Muscle of back (tissue), 11 donors: ENCODE results near the gene PUSL1. TPM values are rescaled to one million over a fixed set of nuclear protein-coding genes. Genes with fewer than 3 reads are reported as not detected.

ENCODE experiments used
- DNase-seq, 3 donors: peaks; one replicate each; pipeline versions ENCODE4 v3.0.0 to v3.0.0-alpha.2; 2013
- polyA plus RNA-seq, 10 donors: library from polyadenylated mRNA; unstranded; fragments of 120-200 nt; gene quantifications; one replicate each; pipeline ENCODE4 v1.2.1, GENCODE V29; 2013; ENCODE audit not compliant: insufficient read length in 10 of 10

The PUSL1 gene
- polyA plus RNA-seq, 10 donors = 4.1 to 9.3 (median 6.4) TPM

GRCh38 chr1:1278620-1279019 is 29.8 kb upstream of the PUSL1 start:
- DNase-seq = no peak

DNA sequence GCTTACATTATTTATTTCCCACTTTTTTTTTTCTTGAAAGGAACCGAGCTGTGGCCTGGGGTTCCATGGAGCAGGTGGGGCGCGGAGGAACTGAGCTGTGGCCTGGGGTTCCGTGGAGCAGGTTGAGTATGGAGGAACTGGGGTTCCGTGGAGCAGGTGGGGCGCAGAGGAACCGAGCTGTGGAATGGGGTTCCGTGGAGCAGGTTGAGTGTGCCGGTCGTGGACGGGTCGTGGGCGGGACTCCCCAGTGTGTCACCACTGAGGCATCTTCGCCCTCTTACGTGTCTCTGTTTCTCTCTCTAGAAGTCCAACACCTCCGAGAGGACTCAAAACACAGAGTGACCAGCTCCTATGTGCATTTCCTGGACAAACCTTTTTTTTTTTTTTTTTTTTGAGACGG is 29.4 kb upstream of the PUSL1 start:
- no peak for DNase-seq

DNA sequence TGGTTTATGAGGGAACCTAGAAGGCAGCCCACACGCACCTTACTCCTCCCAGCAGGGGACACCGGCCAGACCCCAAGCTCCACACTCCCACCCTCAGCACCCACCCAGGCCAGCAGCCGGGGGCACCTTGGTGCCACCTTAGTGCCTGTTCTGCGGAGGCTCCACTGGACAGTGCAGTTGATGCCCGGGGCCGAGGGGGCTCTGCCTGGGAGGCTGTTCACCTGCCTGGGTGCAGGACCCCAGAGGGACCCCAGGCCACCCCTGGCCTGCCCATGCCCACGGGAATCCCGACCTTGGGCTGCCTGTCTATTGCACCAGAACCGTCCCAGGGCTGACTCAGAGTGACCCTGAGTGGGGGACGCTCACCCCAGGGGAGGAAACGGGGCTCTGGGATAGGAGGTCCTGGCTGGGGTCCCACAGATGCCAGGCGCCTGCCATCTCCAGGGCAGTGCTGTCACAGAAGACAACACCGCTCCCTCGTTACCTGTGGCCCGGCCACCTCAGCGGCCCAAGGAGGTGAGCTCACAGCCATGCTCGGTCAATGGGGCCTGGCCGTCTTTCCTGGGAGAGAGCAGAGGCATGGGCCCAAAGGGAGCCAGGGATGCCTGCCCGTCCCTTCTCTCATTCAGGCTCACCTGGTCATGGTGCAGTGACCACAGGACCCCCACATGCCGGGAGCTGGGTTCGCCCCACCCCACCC is 27.5 kb upstream of the PUSL1 start:
- no peak for DNase-seq

GRCh38 chr1:1281533-1282321 is 26.7 kb upstream of the PUSL1 start:
- DNase-seq = no peak

- no peak for DNase-seq
Measured at GRCh38 chr1:1282998-1283397, 25.4 kb upstream of the PUSL1 start.

GRCh38 chr1:1283821-1284220 is 24.6 kb upstream of the PUSL1 start:
- no peak for DNase-seq

DNA sequence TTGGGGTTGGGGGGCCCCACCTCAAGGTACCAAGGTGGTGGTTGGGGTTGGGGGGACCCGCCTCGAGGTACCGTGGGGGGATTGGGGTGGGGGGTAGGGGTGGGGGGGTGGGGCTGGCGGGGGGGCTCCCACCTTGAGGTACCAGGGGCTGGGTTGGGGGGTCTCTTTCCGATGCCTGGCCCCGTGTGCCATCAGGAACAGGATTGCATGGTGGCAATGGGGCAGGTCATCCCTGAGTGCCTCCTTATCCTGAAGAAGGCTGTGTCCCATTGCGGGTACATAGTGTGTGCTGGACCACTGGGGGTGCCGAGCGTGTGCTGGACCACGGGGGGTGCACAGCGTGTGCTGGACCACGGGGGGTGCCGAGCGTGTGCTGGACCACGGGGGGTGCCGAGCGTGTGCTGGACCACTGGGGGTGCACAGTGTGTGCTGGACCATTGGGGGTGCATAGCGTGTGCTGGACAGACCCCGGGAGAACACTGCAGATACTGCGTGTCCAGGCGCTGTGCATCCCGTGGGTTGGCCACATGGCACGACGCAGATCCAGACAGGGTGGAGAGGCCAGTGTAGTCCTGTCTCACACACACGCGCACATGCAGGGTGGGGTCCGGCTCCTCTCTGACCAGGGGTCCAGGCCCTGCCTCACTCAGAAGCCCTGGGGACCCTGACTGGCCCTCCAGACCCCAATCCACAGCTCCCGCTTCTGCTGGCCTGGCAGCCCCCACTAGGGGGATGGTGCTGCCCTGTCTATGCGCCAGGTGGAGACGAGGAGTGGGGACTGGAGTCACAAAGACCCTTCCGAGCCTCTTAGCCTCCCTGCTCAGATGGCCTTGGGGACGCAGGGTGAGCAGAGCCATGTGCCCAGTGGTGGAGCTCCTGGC is 23.9 kb upstream of the PUSL1 start:
- no peak for DNase-seq

GRCh38 chr1:1285102-1285571 is 23.3 kb upstream of the PUSL1 start:
- DNase-seq = no peak

GRCh38 chr1:1285611-1286311 is 22.6 kb upstream of the PUSL1 start:
- DNase-seq = no peak

DNA sequence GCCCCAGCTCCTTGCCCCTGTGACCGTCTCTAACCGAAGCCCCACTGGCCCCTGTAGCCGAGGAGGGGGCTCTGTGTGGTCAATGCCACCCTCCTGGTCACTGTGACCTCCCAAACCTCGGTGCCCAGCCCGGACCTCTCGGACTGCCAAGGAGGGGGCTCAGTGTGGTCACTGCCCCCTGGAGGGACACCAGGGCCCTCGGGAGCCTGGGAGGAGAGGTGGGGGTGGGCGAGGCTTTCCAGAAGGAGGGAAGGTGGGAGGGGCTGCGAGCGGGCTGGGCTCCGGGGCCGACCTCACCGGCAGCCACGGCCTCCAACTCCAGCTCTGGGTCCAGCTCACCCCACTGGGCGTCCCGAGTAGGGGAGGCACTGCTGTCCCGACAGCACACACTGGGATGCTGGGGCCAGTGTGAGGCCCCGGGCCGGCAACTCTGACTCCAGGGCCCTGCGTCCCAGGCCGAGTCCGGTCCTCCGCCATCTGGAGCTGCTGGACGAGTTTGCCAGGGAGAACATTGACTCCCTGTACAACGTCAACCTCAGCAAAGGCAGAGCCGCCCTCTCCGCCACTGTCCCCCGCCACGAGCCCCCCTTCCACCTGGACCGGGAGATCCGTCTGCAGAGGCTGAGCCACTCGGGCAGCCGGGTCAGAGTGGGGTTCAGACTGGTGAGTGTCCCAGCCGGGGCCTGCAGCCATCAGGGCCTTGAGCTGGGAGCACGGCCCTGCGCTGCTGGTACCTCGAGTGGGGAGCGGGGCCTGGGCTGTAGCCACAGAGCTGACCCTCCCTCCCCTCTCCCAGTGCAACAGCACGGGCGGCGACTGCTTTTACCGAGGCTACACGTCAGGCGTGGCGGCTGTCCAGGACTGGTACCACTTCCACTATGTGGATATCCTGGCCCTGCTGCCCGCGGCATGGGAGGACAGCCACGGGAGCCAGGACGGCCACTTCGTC is 21.8 kb upstream of the PUSL1 start:
- no peak for DNase-seq

GRCh38 chr1:1287288-1288110 is 20.9 kb upstream of the PUSL1 start:
- DNase-seq = no peak

GRCh38 chr1:1290238-1290731 is 18.1 kb upstream of the PUSL1 start:
- peak in 1 of 3 donors; percentile 45 for DNase-seq

GRCh38 chr1:1291023-1291528 is 17.3 kb upstream of the PUSL1 start:
- no peak for DNase-seq

DNA sequence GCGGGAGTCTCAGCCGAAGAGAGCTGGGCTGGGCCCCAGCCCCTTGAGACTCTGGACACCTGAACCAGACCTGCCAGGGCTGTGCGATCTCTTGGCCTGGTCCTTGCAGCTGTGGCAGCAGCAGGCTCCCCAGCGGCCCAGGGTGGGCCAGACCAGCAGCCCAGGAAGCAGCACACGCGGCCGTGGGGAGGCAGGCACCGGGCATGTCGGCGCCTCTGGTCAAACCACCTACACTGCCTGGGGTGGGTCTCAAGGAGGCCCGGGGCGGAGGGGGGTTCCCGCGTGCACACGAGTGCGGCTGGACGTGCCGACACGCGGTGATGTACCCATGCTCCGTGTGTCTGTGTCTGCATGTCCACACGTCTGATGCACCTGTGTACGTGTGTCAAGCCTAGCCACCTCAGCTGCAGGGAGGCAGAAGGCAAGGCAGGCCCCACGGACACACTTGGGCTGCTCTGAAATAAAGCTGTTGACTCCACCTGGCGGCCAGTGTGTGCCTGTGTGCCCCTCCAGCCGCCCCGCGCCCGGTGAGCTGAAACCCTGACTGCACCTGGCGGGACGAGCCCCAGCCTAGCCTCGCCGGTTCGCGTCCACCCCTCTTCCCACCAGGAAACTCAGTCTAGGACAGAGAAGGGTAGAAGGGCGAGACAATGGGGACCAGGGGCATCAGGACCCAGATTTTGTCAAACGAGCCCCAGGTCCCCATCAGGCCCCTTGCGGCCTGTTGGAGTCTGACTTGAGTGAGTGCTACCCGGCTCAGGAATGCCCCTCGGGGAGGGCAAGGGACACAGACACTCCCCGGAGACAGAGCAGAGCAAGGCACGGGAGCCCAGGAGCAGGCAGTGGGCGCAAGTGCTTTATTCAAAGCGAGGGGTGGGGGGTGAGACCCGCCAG is 16.6 kb upstream of the PUSL1 start:
- DNase-seq = peak in 2 of 3 donors; percentile 52 to 79

- no peak for DNase-seq
Measured at GRCh38 chr1:1292442-1292779, 16.0 kb upstream of the PUSL1 start.

DNA sequence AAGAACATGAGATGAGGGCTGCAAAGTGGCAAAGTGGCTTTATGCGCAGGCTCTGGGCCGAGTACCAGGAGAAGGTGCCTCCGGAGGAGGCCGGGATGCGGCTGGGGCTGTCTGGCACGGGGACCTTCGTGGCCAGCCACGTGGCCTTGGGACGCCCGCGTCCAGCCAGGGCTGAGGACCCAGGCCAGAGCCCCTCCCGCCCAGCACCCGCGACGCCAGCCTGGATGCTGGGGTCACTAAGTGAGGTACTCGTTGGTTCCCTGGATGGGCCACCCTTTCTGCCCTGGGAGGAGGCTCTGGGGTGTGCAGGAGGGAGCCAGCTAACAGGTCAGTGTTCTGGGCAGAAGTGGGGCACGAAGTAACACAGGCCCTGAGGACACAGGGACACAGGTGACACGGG is 15.5 kb upstream of the PUSL1 start:
- DNase-seq = no peak

DNA sequence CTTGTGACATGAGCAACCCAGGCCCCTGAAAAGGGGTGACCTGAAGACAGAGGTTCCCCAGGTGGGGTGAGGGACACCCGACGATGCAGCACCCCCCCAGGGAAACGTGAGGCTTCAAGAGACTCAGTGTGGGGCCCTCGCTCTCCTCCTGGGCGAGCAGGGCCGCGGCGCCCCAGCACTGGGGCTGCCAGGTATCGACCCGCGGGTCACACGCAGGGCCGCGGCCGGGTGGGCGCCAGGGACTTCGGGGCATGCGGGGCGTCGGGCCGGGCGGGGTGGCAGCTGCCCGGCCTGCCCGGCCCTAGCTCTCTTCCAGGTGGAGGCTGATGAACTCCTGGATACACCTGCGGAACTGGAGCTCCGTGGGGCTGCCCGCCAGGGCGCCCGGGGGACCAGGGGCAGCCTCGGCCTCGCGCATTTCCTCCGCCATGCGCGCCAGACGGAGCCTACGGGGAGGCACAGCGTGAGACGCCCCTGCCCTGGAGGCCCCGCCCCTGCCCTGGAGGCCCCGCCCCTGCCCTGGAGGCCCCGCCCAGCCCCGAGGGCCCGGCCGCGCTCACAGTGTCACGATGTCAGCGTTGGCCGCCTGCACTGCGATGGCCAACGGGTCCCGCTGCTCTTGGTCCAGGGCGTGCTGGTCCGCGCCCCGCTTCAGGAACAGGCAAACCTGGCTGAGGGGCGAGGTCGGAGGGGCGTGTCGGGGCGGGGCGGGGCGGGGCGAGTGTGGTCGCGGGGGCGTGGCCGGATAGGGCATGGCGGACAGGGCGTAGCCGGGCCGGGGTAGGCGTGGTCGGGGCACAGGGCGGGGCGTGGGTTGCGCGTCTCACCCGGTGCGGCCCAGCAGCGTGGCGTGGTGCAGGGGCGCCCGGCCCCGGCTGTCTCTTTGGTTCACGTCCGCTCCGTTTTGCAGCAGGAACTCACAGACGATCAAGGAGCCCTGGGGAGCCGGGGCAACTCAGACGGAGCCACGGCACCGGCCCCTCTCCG is 14.8 kb upstream of the PUSL1 start:
- no peak for DNase-seq
